ENCODE measurements around the gene RPL36. TPM values are rescaled to one million over a fixed set of nuclear protein-coding genes. Genes with fewer than 3 reads are reported as not detected.

The RPL36 gene
- total RNA-seq, 1 donor from 2014 or later, result 1,170 TPM

- Mint-ChIP-seq H3K36me3 (ENCODE audit: low read depth) (peaks cover 68% of the 10 kb centered on the region), H3K4me1 (no peaks in the 10 kb centered on the region), H3K4me3 (no peak overlapping the region), H3K9me3 (no peaks in the 10 kb centered on the region), H3K27ac (no peak overlapping the region), H3K27me3 (no peaks in the 10 kb centered on the region)
- intact Hi-C loops (cut with micrococcal nuclease), result no loop called here
- no peak for TF ChIP-seq CTCF (IDR thresholded peaks at IDR 0.05)
- no peak for ATAC-seq (ENCODE audit: low read depth)
- no peak for DNase-seq
- ChIA-PET CTCF (no interaction called here), POLR2A (interaction anchor here (1.2 kb wide), 1 partner anchor 18 kb away, joined by 3 read pairs; the partner anchor contains the start of gene RPL36)
Observed at GRCh38 chr19:5706876-5707573, 16.9 kb downstream of the RPL36 start.

- no peak overlapping the region for H3K27ac Mint-ChIP-seq
- TF ChIP-seq CTCF (IDR thresholded peaks at IDR 0.05), result no peak
- POLR2A ChIA-PET, result interaction anchor here (0.8 to 1.2 kb wide), 2 partner anchors 11 to 18 kb away, joined by 3 read pairs; partner anchors contain the start of gene RPL36
- DNase-seq (no peak), ATAC-seq (ENCODE audit: low read depth) (no peak)
- H3K4me3 Mint-ChIP-seq, result no peak overlapping the region
- H3K4me1 Mint-ChIP-seq, result no peaks in the 10 kb centered on the region
- CTCF ChIA-PET, result no interaction called here
- H3K36me3 Mint-ChIP-seq (ENCODE audit: low read depth), result peaks cover 73% of the 10 kb centered on the region
- no peaks in the 10 kb centered on the region for H3K9me3 Mint-ChIP-seq
- intact Hi-C loops (cut with micrococcal nuclease), result no loop called here
- H3K27me3 Mint-ChIP-seq, result no peaks in the 10 kb centered on the region
Observed at GRCh38 chr19:5707576-5708575, 17.8 kb downstream of the RPL36 start.

GRCh38 chr19:5711025-5711424, 20.9 kb downstream of the RPL36 start:
- Mint-ChIP-seq H3K27ac (no peak overlapping the region), H3K4me1 (peaks cover 1% of the 10 kb centered on the region), H3K36me3 (ENCODE audit: low read depth) (peaks cover 68% of the 10 kb centered on the region), H3K27me3 (no peaks in the 10 kb centered on the region), H3K4me3 (no peak overlapping the region), H3K9me3 (no peaks in the 10 kb centered on the region)
- intact Hi-C loops (cut with micrococcal nuclease), result no loop called here
- CTCF ChIA-PET, result no interaction called here
- no peak for ATAC-seq (ENCODE audit: low read depth)
- no peak for TF ChIP-seq CTCF (IDR thresholded peaks at IDR 0.05)
- no peak for DNase-seq
- POLR2A ChIA-PET, result interaction anchor here (0.6 kb wide), 1 partner anchor 703 kb away, joined by 3 read pairs; no protein-coding TSS in a partner anchor

- no peaks in the 10 kb centered on the region for H3K9me3 Mint-ChIP-seq
- H3K27me3 Mint-ChIP-seq, result no peaks in the 10 kb centered on the region
- POLR2A ChIA-PET, result interaction anchor here (0.6 to 0.9 kb wide), 3 partner anchors 21 to 703 kb away, joined by 3 read pairs; no protein-coding TSS in a partner anchor
- no peak overlapping the region for H3K27ac Mint-ChIP-seq
- H3K4me3 Mint-ChIP-seq, result no peak overlapping the region
- CTCF ChIA-PET, result no interaction called here
- intact Hi-C loops (cut with micrococcal nuclease), result no loop called here
- TF ChIP-seq CTCF (IDR thresholded peaks at IDR 0.05), result no peak
- ATAC-seq (ENCODE audit: low read depth), result no peak
- peaks cover 61% of the 10 kb centered on the region for H3K36me3 Mint-ChIP-seq (ENCODE audit: low read depth)
- no peak for DNase-seq
- peaks cover 1% of the 10 kb centered on the region for H3K4me1 Mint-ChIP-seq
Observed at GRCh38 chr19:5711713-5712161, 21.6 kb downstream of the RPL36 start.

- Mint-ChIP-seq H3K4me1 (peaks cover 11% of the 10 kb centered on the region), H3K27ac (no peak overlapping the region), H3K4me3 (no peak overlapping the region), H3K27me3 (no peaks in the 10 kb centered on the region), H3K9me3 (no peaks in the 10 kb centered on the region), H3K36me3 (ENCODE audit: low read depth) (peaks cover 59% of the 10 kb centered on the region)
- POLR2A ChIA-PET, result no interaction called here
- intact Hi-C loops (cut with micrococcal nuclease), result no loop called here
- ATAC-seq (ENCODE audit: low read depth) (no peak), DNase-seq (no peak)
- CTCF ChIA-PET, result interaction anchor here (0.6 kb wide), 1 partner anchor 1044 kb away, joined by 3 read pairs; no protein-coding TSS in a partner anchor
- TF ChIP-seq CTCF (IDR thresholded peaks at IDR 0.05), result no peak
Observed at GRCh38 chr19:5713228-5713627, 23.1 kb downstream of the RPL36 start.

Measured in activated B cell treated with CpG ODN at 0.5 μM for 24 hours (primary cell).